Upper lobe of right lung (tissue), 1 donor: ENCODE measurements around the gene UGCG. TPM values are rescaled to one million over a fixed set of nuclear protein-coding genes. Genes with fewer than 3 reads are reported as not detected.
"Not testable (repeated sequence)": the region's sequence is repeated elsewhere in the genome, so short reads cannot be mapped to it uniquely, and the experiment has no call there.

ENCODE experiments used
- ATAC-seq: fragments of 200-7000 bp; cut with Tn5 transposase; one replicate; pipeline ENCODE4 v1.9.1; 2020; ENCODE audit warnings: mild to moderate bottlenecking, moderate library complexity
- DNase-seq: peaks from one replicate; pipeline ENCODE4 v3.0.0-alpha.2; 2020
- H3K27ac ChIP-seq: fragments of 200-600 bp; one replicate; pipeline ENCODE4 v1.8.0; 2022
- H3K27me3 ChIP-seq: fragments of 200-600 bp; one replicate; pipeline ENCODE4 v1.8.0; 2022; ENCODE audit warnings: mild to moderate bottlenecking
- H3K36me3 ChIP-seq: fragments of 200-600 bp; one replicate; pipeline ENCODE4 v1.8.0; 2022
- H3K4me1 ChIP-seq: fragments of 200-600 bp; one replicate; pipeline ENCODE4 v1.8.0; 2022
- H3K4me3 ChIP-seq: fragments of 200-600 bp; one replicate; pipeline ENCODE4 v1.8.0; 2022; ENCODE audit warnings: mild to moderate bottlenecking
- H3K9me3 ChIP-seq: fragments of 200-600 bp; one replicate; pipeline ENCODE4 v1.8.0; 2022
- CTCF ChIP-seq: fragments of 200-600 bp; IDR thresholded peaks from one replicate; pipeline ENCODE4 v1.8.0; 2022; ENCODE audit warnings: antibody characterized with exemption
- intact Hi-C: fragments of 100-400 bp; cut with DNase I; formaldehyde crosslinking; loops from one replicate; pipeline ENCODE4 v1.11.0; 2022
- total RNA-seq: library from RNA; stranded (reverse); fragmentation: NEBNext Ultra II Directional; extraction: Animal tissue kit (Norgen Biotek cat#: 25700); gene quantifications from one replicate; pipeline ENCODE4 v1.2.1, GENCODE V29; 2021
- donor health status: DM: no; HTN: yes; CAD: no; lungs with severe emphysema.

UGCG gene
- total RNA-seq, 1 donor from 2014 or later = 50.7 TPM

GRCh38 chr9:111870774-111871498, 25.7 kb upstream of the UGCG start:
- intact Hi-C loops = no loop called here
- Histone ChIP-seq H3K4me1 (no peaks in the 10 kb centered on the region), H3K9me3 (no peaks in the 10 kb centered on the region), H3K27me3 (no peaks in the 10 kb centered on the region), H3K36me3 (no peaks in the 10 kb centered on the region), H3K4me3 (no peak overlapping the region), H3K27ac (no peak overlapping the region)
- DNase-seq = no peak
- no peak for ATAC-seq
- no peak for TF ChIP-seq CTCF

GRCh38 chr9:111871499-111871855, 25.1 kb upstream of the UGCG start:
- ATAC-seq = no peak
- Histone ChIP-seq H3K9me3 (no peaks in the 10 kb centered on the region), H3K27ac (no peak overlapping the region), H3K27me3 (no peaks in the 10 kb centered on the region), H3K36me3 (no peaks in the 10 kb centered on the region), H3K4me3 (no peak overlapping the region), H3K4me1 (no peaks in the 10 kb centered on the region)
- intact Hi-C loops = no loop called here
- no peak for TF ChIP-seq CTCF
- DNase-seq = no peak

- Histone ChIP-seq H3K27ac (no peak overlapping the region), H3K27me3 (no peaks in the 10 kb centered on the region), H3K9me3 (no peaks in the 10 kb centered on the region), H3K4me1 (no peaks in the 10 kb centered on the region), H3K4me3 (no peak overlapping the region), H3K36me3 (no peaks in the 10 kb centered on the region)
- DNase-seq = no peak
- ATAC-seq = no peak
- TF ChIP-seq CTCF = no peak
- intact Hi-C loops = no loop called here
These were observed 23.7 kb upstream of the UGCG start for GRCh38 chr9:111872886-111873285.

DNA sequence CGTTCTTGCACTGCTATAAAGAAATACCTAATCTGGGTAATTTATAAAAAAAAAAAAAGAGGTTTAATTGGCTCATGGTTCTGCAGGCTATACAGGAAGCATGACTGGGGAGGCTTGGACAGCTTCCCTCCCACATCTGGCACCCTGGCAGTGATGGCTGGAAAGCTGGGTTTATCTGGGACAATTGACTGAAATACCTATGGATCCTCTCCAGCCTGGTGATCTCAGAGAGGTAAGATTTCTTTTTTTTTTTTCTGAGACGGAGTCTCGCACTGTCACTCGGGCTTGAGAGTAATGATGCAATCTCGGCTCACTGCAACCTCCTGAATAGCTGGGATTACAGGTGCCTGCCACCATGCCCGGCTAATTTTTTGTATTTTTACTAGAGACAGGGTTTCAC, 22.7 kb upstream of the UGCG start:
- ATAC-seq = no peak
- Histone ChIP-seq H3K4me1 (no peaks in the 10 kb centered on the region), H3K27me3 (no peaks in the 10 kb centered on the region), H3K4me3 (no peak overlapping the region), H3K9me3 (no peaks in the 10 kb centered on the region), H3K36me3 (no peaks in the 10 kb centered on the region), H3K27ac (no peak overlapping the region)
- intact Hi-C loops = no loop called here
- TF ChIP-seq CTCF = no peak
- no peak for DNase-seq

GRCh38 chr9:111874500-111874899, 22.1 kb upstream of the UGCG start:
- ATAC-seq = no peak
- no peak overlapping the region for H3K27ac ChIP-seq
- no peak for TF ChIP-seq CTCF
- H3K36me3 ChIP-seq = no peaks in the 10 kb centered on the region
- no peaks in the 10 kb centered on the region for H3K4me1 ChIP-seq
- H3K9me3 ChIP-seq = no peaks in the 10 kb centered on the region
- DNase-seq = no peak
- no peaks in the 10 kb centered on the region for H3K27me3 ChIP-seq
- intact Hi-C loops = no loop called here
- no peak overlapping the region for H3K4me3 ChIP-seq

GRCh38 chr9:111875291-111875690, 21.3 kb upstream of the UGCG start:
- H3K36me3 ChIP-seq, H3K27ac ChIP-seq, H3K27me3 ChIP-seq, DNase-seq, H3K4me1 ChIP-seq, H3K4me3 ChIP-seq, intact Hi-C loops, ATAC-seq, H3K9me3 ChIP-seq: not testable (repeated sequence)

GRCh38 chr9:111875691-111876090, 20.9 kb upstream of the UGCG start:
- H3K27me3 ChIP-seq, H3K9me3 ChIP-seq, H3K4me3 ChIP-seq, H3K36me3 ChIP-seq, intact Hi-C loops, H3K4me1 ChIP-seq, ATAC-seq, H3K27ac ChIP-seq, DNase-seq: not testable (repeated sequence)
